Stimulated activated CD4-positive, alpha-beta T cell treated with anti-CD3 and anti-CD28 coated beads, TNF-alpha, amount 100 ng/mL, for 1 hour (primary cell): ENCODE results near the gene KRTAP5-4.

ENCODE experiments used
- DNase-seq, 3 donors: peaks; one replicate each; pipeline ENCODE4 v3.0.0-alpha.2; 2020; ENCODE audit warnings: low read depth in 3 of 3, low spot score in 1 of 3

The KRTAP5-4 gene

DNA sequence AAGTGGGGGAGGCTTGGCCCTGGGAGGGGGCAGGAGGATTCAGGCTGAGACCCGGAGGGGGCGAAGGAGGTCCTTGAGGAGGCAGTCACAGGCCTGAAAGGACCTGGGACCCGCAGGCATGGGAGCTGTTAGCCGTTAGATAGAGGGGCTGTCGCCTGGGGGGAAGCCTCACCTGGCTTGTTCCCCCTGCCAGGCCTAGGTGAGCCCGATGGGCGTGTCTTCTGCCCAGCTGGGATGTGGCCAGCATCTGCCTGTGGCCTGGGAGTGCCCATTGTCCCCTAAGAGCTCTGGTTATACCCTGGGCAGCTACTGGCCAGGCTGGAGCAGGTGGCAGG lies 48.1 kb downstream of the KRTAP5-4 start:
- no peak for DNase-seq

GRCh38 chr11:1573077-1573902 lies 48.6 kb downstream of the KRTAP5-4 start:
- no peak for DNase-seq

DNA sequence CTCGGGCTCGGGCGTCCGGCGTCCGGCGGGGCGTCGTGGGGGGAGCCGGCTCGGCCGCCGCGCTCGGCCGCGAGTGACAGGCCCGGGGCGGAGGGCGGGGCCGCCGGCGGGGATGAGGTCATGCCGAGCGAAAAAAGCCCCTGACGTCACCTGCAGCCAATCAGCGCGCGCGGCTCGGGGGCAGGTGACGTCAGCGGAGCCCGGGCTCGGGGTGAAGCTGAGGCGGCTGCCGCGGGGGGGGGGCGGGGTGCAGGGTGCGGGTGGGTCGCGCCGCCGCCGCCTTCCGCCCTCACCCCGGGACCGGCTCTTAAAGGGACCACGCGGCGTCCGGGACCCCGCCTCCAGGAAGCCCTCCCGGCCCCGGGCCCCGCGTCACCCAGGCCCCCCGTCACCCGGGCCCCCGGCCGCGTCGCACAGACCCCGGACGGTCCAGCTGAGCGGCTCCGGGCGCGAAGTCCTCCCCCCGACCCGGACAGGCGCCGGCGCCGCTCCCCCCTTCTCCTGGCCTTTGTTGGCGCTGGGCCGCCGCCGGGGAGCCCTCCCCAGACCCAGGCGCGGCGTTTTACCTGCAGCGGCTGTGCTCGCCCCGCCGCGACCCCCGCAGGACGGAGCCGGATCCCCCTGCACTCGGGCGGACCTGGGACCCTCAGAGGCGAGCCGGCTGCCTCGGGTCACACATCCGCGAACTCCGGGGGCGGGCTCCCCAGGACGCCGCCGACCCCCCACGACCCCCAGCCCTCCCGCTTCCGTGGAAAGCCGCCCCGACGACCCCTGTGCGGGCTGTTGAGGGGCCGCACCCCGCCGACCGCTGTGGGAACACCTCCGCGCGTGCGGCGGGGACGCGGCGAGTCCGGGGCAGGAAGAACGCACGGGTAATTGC lies 49.5 kb downstream of the KRTAP5-4 start, which contains the start of gene DUSP8:
Gene DUSP8, minus strand, starts transcription at position 75 of the 880 bp plus-strand sequence. CDS start 6,445 bp downstream, outside the sequence.
- peak; percentile 86 to 94 (median 89) for DNase-seq

DNA sequence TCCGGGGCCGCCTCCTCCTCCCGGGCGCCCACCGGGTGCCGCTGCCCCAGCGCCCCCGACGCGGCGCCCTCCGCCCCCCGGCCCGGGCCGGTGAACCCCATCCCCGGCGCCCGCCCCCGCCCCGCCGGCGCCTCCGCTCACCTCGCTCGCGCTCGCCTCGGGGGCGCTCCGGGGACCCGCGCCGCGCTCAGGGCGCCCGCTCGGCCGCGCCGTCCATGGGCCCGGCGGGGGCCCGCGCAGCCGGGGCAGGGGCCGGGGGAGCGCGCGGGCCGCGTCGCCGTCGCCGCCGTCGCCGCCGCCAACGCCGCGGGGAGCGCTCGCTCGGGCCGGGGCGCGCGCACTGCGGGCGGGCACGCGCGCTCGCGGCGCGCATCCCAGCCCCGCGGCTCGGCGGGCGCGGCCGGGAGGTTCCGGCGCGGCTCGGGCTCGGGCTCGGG lies 50.2 kb downstream of the KRTAP5-4 start:
- no peak for DNase-seq
